OCI-LY7 (cell line): ENCODE data around the gene SRL. TPM values are rescaled to one million over a fixed set of nuclear protein-coding genes. Genes with fewer than 3 reads are reported as not detected.

Experiments
- BruUV-seq: library from RNA; stranded (reverse); fragments of 400-500 nt; replicated peaks from 2 replicates; lab custom pipeline; 2021; lab: Mats Ljungman, UMichigan
- CTCF ChIA-PET: fragments of 300-600 bp; sonication (Branson Sonifier 250); formaldehyde crosslinking; loops from one replicate; lab custom pipeline; 2022; ENCODE audit warnings: antibody characterized with exemption; ENCODE audit not compliant: unreplicated experiment; lab: Charles Lee
- POLR2A ChIA-PET: fragments of 300-600 bp; sonication (Branson Sonifier 250); formaldehyde crosslinking; loops from one replicate; lab custom pipeline; 2022; ENCODE audit warnings: antibody characterized with exemption; lab: Charles Lee
- DNase-seq: peaks from one replicate; pipeline ENCODE4 v3.0.0-alpha.2; 2015; ENCODE audit warnings: low spot score
- H2AFZ ChIP-seq: fragments of 200-600 bp; sonication (generic), shearing (Covaris generic); 2 replicates; pipeline ENCODE4 v1.6.1; 2014; ENCODE audit warnings: mild to moderate bottlenecking, antibody characterized with exemption, low read length, moderate library complexity
- H3K27ac ChIP-seq: fragments of 200-600 bp; sonication (generic); 2 replicates; pipeline ENCODE4 v1.5.1; 2014; ENCODE audit warnings: mixed run types, low read depth, mild to moderate bottlenecking, moderate library complexity, low read length, inconsistent platforms; ENCODE audit not compliant: poor library complexity, severe bottlenecking
- H3K36me3 ChIP-seq: fragments of 200-600 bp; sonication (generic); 2 replicates; pipeline ENCODE4 v1.6.1; 2014; ENCODE audit warnings: mild to moderate bottlenecking, antibody characterized with exemption, low read length, moderate library complexity, mixed read lengths; ENCODE audit not compliant: insufficient read depth
- H3K4me1 ChIP-seq: fragments of 200-600 bp; sonication (generic); 2 replicates; pipeline ENCODE4 v1.5.1; 2014; ENCODE audit warnings: mild to moderate bottlenecking, low read length; ENCODE audit not compliant: insufficient read depth, poor library complexity, severe bottlenecking
- H3K4me2 ChIP-seq: fragments of 200-600 bp; sonication (generic); 2 replicates; pipeline ENCODE4 v1.6.1; 2014; ENCODE audit warnings: mild to moderate bottlenecking, low read length
- H3K4me3 ChIP-seq: fragments of 200-600 bp; sonication (generic); 2 replicates; pipeline ENCODE4 v1.5.1; 2014; ENCODE audit warnings: mild to moderate bottlenecking, low read depth, low read length; ENCODE audit not compliant: poor library complexity, severe bottlenecking
- H3K79me2 ChIP-seq: fragments of 200-600 bp; sonication (generic); 2 replicates; pipeline ENCODE4 v1.6.1; 2016; ENCODE audit warnings: low read depth, mild to moderate bottlenecking, low read length, moderate library complexity, mixed read lengths; ENCODE audit not compliant: insufficient read depth
- H3K9me2 ChIP-seq: fragments of 200-600 bp; sonication (generic); 2 replicates; pipeline ENCODE4 v1.6.1; 2016; ENCODE audit warnings: mild to moderate bottlenecking, low read length, mixed read lengths; ENCODE audit not compliant: insufficient read depth
- H3K9me3 ChIP-seq: fragments of 200-600 bp; sonication (generic); 2 replicates; pipeline ENCODE4 v1.6.1; 2014; ENCODE audit warnings: mild to moderate bottlenecking, mixed run types, low read length, mixed read lengths
- H4K20me1 ChIP-seq: fragments of 200-600 bp; sonication (generic); 2 replicates; pipeline ENCODE4 v1.6.1; 2014; ENCODE audit warnings: mild to moderate bottlenecking, antibody characterized with exemption, low read length, moderate library complexity, mixed read lengths; ENCODE audit not compliant: insufficient read depth
- CTCF ChIP-seq: fragments of 200-600 bp; sonication (generic); conservative IDR thresholded peaks from 2 replicates; pipeline ENCODE4 v1.5.1; 2014; ENCODE audit warnings: mild to moderate bottlenecking, antibody characterized with exemption, low read length, moderate library complexity, mixed read lengths
- EZH2phosphoT487 ChIP-seq: fragments of 200-600 bp; sonication (generic); IDR thresholded peaks from 2 replicates; pipeline ENCODE4 v1.6.1; 2018; ENCODE audit warnings: low read depth, borderline replicate concordance, mild to moderate bottlenecking, mixed run types, antibody characterized with exemption, low read length, moderate library complexity, mixed read lengths
- intact Hi-C: fragments of 100-400 bp; cut with micrococcal nuclease; formaldehyde crosslinking; loops from one replicate; pipeline ENCODE4 v1.10.0; 2022; ENCODE audit not compliant: unreplicated experiment
- total RNA-seq, 2 experiments: library from RNA; depleted of rRNA in 1 of 2; stranded (reverse); fragments of >200 nt in 1 of 2; shearing (Covaris generic) in 1 of 2; gene quantifications; 2 replicates each; pipeline ENCODE4 v1.2.3, GENCODE V29; 2014 to 2022

The SRL gene
- total RNA-seq, 2 experiments from 2014 or later = not detected

GRCh38 chr16:4272114-4272956, 30.5 kb upstream of the SRL start:
- peaks cover 29% of the 10 kb centered on the region; the same call in 1 of the 2 replicates for H3K36me3 ChIP-seq
- POLR2A ChIA-PET = interaction anchor here (0.9 kb wide), 1 partner anchor 19 kb away, joined by 4 read pairs; no protein-coding TSS in a partner anchor
- peak overlapping the region; percentile 89 for H3K27ac ChIP-seq
- no peaks in the 10 kb centered on the region for H3K9me3 ChIP-seq
- no peaks in the 10 kb centered on the region for H4K20me1 ChIP-seq
- H3K4me1 ChIP-seq = peaks cover 24% of the 10 kb centered on the region
- no peak overlapping the region; the same call in 1 of the 2 replicates for H2AFZ ChIP-seq
- CTCF ChIA-PET = interaction anchor here (0.6 kb wide), 3 partner anchors 73 to 204 kb away, joined by 4 to 12 read pairs (median 7); no protein-coding TSS in a partner anchor
- peak overlapping the region; percentile 83 for H3K4me3 ChIP-seq
- no peak for TF ChIP-seq EZH2phosphoT487
- TF ChIP-seq CTCF = no peak
- DNase-seq = peak; percentile 72
- peak overlapping the region; percentile 94 for H3K4me2 ChIP-seq
- BruUV-seq = no TSS peak
- H3K9me2 ChIP-seq = no peaks in the 10 kb centered on the region
- intact Hi-C loops = loop anchor here (2.0 kb wide), 1 partner anchor 34 kb away; no protein-coding TSS in a partner anchor
- peaks cover 42% of the 10 kb centered on the region for H3K79me2 ChIP-seq

- peak overlapping the region; percentile 89 for H3K27ac ChIP-seq
- H3K4me2 ChIP-seq = peak overlapping the region; percentile 94
- H3K36me3 ChIP-seq = peaks cover 37% of the 10 kb centered on the region
- POLR2A ChIA-PET = interaction anchor here (0.6 to 0.9 kb wide), 2 partner anchors 18 to 26 kb away, joined by 3 to 4 read pairs; no protein-coding TSS in a partner anchor
- peaks cover 51% of the 10 kb centered on the region for H3K79me2 ChIP-seq
- H2AFZ ChIP-seq = peak overlapping the region; percentile 11; the same call in 1 of the 2 replicates
- TSS peak; percentile 38 for BruUV-seq
- no peaks in the 10 kb centered on the region for H3K9me3 ChIP-seq
- intact Hi-C loops = loop anchor here (1.0 to 2.0 kb wide), 2 partner anchors 17 to 35 kb away; no protein-coding TSS in a partner anchor
- peaks cover 24% of the 10 kb centered on the region for H3K4me1 ChIP-seq
- no peak for TF ChIP-seq EZH2phosphoT487
- peak; percentile 34; the same call in 1 of the 2 replicates for TF ChIP-seq CTCF
- DNase-seq = peak; percentile 94
- peak overlapping the region; percentile 83 for H3K4me3 ChIP-seq
- H4K20me1 ChIP-seq = no peaks in the 10 kb centered on the region
- no peaks in the 10 kb centered on the region for H3K9me2 ChIP-seq
- CTCF ChIA-PET = no interaction called here
Observed at GRCh38 chr16:4271176-4272113, 29.6 kb upstream of the SRL start.
